SH-SY5Y (cell line): Measurements from ENCODE around the gene RELN.

ENCODE experiments used
- GATA2 ChIP-seq: IDR thresholded peaks from 2 replicates; pipeline ENCODE4 v1.6.1; 2011; ENCODE audit warnings: mild to moderate bottlenecking, low read depth, low read length
- GATA3 ChIP-seq: IDR thresholded peaks from 2 replicates; pipeline ENCODE4 v1.6.1; 2011; ENCODE audit warnings: low read depth, mild to moderate bottlenecking, low read length, moderate library complexity

GRCh38 chr7:103592187-103592586, 397.3 kb downstream of the RELN start:
- no peak for TF ChIP-seq GATA3
- no peak for TF ChIP-seq GATA2
